ENCODE measurements around the gene CDYL2. TPM values are rescaled to one million over a fixed set of nuclear protein-coding genes. Genes with fewer than 3 reads are reported as not detected.

CDYL2 gene
- total RNA-seq, 3 donors from 2014 or later, result 6.3 to 8.9 (median 7.5) TPM

DNA sequence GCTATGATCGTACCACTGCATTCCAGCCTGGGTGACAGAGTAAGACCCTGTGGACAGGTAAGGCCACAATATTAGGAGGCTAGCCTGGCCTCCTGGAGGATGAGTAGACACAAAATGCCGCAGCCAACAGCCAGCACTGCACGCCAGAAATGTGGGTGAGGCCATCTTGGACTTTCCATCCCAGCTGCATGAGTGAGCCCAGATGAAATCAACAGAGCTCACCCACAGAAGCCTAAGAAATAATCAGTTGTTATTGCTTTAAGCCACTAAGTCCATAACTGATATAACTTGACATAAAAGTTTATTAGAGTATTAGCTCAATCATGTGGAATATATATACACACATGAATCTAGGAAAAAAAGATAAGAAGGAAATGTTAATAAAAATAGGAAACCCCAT, 101.7 kb downstream of the CDYL2 start:
- Histone ChIP-seq H3K9me3 (no peaks in the 10 kb centered on the region), H3K36me3 (ENCODE audit: low read depth) (no peaks in the 10 kb centered on the region), H3K4me3 (no peak overlapping the region), H3K4me1 (ENCODE audit: low read depth) (no peaks in the 10 kb centered on the region)
- ATAC-seq (no peak), DNase-seq (no peak)
- intact Hi-C loops (cut with DNase I, micrococcal nuclease), result no loop called here
- TF ChIP-seq, protein P1, sequence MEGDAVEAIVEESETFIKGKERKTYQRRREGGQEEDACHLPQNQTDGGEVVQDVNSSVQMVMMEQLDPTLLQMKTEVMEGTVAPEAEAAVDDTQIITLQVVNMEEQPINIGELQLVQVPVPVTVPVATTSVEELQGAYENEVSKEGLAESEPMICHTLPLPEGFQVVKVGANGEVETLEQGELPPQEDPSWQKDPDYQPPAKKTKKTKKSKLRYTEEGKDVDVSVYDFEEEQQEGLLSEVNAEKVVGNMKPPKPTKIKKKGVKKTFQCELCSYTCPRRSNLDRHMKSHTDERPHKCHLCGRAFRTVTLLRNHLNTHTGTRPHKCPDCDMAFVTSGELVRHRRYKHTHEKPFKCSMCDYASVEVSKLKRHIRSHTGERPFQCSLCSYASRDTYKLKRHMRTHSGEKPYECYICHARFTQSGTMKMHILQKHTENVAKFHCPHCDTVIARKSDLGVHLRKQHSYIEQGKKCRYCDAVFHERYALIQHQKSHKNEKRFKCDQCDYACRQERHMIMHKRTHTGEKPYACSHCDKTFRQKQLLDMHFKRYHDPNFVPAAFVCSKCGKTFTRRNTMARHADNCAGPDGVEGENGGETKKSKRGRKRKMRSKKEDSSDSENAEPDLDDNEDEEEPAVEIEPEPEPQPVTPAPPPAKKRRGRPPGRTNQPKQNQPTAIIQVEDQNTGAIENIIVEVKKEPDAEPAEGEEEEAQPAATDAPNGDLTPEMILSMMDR (IDR thresholded peaks at IDR 0.05), result no peak

GRCh38 chr16:80700558-80700957, 103.8 kb downstream of the CDYL2 start:
- Histone ChIP-seq H3K4me3 (no peak overlapping the region), H3K36me3 (ENCODE audit: low read depth) (no peaks in the 10 kb centered on the region), H3K9me3 (no peaks in the 10 kb centered on the region), H3K4me1 (ENCODE audit: low read depth) (no peaks in the 10 kb centered on the region)
- TF ChIP-seq, protein P1 (IDR thresholded peaks at IDR 0.05), result no peak
- DNase-seq (no peak), ATAC-seq (no peak)
- intact Hi-C loops (cut with DNase I, micrococcal nuclease), result no loop called here

DNA sequence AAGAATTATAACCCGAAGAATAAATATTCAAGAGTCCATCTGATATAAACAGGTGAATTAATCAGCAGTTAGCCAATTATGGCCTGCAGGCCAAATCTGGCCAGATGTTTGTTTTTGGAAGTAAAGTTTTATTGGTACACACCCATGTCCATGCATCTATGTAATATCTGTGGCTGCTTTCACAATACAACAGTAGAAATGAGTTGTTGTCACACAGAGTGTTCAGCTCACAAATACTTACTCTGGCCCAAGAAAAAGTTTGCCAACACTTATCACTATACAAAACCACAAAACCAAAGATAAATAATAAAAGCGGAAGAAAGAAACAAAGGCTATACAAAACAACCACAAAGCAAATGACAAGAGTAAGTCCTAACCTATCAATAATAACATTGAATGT, 109.4 kb downstream of the CDYL2 start:
- TF ChIP-seq, protein P1 (IDR thresholded peaks at IDR 0.05), result no peak
- intact Hi-C loops (cut with DNase I, micrococcal nuclease), result no loop called here
- Histone ChIP-seq H3K4me3 (no peak overlapping the region), H3K4me1 (ENCODE audit: low read depth) (no peaks in the 10 kb centered on the region), H3K36me3 (ENCODE audit: low read depth) (no peaks in the 10 kb centered on the region), H3K9me3 (no peaks in the 10 kb centered on the region)
- ATAC-seq, result no peak
- DNase-seq, result no peak

DNA sequence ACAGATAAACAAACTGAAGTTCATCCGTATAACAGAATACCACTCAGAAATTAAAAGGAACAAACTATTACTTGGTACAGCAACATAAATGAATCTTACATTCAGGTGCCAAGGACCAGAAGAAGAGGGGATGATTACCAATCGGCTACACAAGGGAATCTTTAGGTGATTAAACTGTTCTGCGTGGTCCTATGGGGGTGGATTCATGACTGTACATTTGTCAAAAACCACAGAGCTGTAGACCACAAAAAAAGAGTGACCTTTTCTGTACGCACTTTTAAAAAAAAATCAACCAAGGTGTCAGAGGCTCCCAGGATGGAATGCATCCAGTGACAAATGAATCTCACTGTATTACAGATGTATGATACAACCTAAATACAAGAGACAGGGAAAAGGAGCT, 110.8 kb downstream of the CDYL2 start:
- Histone ChIP-seq H3K36me3 (ENCODE audit: low read depth) (no peaks in the 10 kb centered on the region), H3K4me1 (ENCODE audit: low read depth) (no peaks in the 10 kb centered on the region), H3K9me3 (no peaks in the 10 kb centered on the region), H3K4me3 (no peak overlapping the region)
- intact Hi-C loops (cut with DNase I, micrococcal nuclease), result no loop called here
- TF ChIP-seq, protein P1 (IDR thresholded peaks at IDR 0.05), result no peak
- ATAC-seq (no peak), DNase-seq (no peak)

DNA sequence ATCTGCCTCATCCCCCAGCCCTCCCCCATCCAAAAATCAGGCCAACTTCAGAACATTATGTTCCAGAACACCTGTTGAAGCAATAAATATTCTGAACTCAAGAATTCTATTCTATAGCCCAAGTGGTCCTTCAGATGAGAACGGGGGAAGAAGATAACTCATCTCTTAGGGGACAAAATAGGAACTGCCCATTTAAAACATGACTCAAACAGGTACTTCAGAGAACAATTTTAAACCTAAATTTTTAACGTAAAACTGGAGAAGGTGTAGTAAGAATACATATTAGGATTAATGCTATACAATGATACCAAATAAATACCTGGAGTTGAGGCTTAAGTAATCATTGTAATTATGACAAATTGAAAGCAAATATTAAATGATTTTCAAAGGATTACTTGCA, 112.1 kb downstream of the CDYL2 start:
- no peaks in the 10 kb centered on the region for H3K9me3 ChIP-seq
- DNase-seq, result no peak
- H3K4me3 ChIP-seq, result no peak overlapping the region
- H3K36me3 ChIP-seq (ENCODE audit: low read depth), result no peaks in the 10 kb centered on the region
- intact Hi-C loops (cut with DNase I, micrococcal nuclease), result no loop called here
- no peak for ATAC-seq
- no peaks in the 10 kb centered on the region for H3K4me1 ChIP-seq (ENCODE audit: low read depth)
- TF ChIP-seq, protein P1 (IDR thresholded peaks at IDR 0.05), result no peak

DNA sequence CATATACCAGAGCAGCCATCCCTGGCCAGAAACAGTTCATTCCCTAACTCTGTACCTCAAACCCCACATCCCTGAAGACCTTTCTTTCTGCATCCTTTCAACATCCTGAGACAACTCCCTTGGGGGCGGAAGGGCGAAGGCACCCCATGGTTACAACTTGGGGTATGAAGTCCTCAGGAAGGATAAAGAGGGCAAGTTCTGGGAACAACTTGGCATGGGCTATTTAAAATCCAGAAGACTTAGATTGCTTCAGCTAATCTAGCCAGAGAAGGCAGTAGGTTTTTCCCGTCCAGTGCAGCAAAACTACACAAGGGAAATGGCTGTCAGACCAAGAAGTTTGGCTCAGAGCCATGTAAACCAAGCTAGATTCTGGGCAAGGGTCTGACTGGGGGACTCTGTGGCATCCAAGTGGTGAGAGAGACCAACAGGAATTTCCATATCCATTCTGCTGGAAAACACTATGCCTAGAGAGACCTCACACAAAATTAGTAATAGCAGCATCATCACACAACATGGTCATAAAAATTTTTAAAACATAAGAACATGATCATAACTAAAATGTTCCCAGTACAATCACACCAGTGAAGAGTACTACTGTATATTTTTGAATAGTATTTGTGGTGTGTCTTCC, 113.2 kb downstream of the CDYL2 start:
- Histone ChIP-seq H3K36me3 (ENCODE audit: low read depth) (no peaks in the 10 kb centered on the region), H3K4me1 (ENCODE audit: low read depth) (no peaks in the 10 kb centered on the region), H3K9me3 (no peaks in the 10 kb centered on the region), H3K4me3 (no peak overlapping the region)
- ATAC-seq (no peak), DNase-seq (no peak)
- TF ChIP-seq, protein P1 (IDR thresholded peaks at IDR 0.05), result no peak
- intact Hi-C loops (cut with DNase I, micrococcal nuclease), result no loop called here
